ENCODE data around the gene RAB26.
"Not testable (repeated sequence)": the region's sequence is repeated elsewhere in the genome, so short reads cannot be mapped to it uniquely, and the experiment has no call there.

The RAB26 gene

GRCh38 chr16:2196162-2196980 lies 47.9 kb downstream of the RAB26 start, which contains the start of gene CASKIN1:
Gene CASKIN1 (minus strand): TSS chr16:2196605. CDS start chr16:2196432, 173 bp downstream.
- peak; percentile 28 for DNase-seq (ENCODE audit: low read depth)

GRCh38 chr16:2196981-2197511 lies 48.6 kb downstream of the RAB26 start:
- DNase-seq (ENCODE audit: low read depth) = no peak

DNA sequence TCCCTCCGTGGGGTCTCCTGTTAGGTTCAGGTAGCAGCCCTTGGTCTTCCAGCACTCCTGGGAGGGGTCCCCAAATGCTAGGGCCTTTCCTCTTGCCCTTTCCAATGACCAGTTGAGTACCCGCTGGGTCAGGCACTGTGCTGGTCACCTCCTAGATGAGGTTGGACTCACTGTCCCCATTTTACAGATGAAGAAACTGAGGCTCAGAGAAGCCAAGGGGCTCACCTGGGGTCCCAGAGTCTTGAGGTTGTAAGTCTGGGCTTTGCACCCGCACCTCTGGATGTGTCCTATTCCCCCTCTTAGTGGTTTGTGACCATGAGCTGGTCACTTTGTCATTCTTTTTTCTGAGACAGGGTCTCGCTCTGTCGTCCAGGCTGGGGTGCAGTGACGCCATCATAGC lies 49.3 kb downstream of the RAB26 start:
- no peak for DNase-seq (ENCODE audit: low read depth)

DNA sequence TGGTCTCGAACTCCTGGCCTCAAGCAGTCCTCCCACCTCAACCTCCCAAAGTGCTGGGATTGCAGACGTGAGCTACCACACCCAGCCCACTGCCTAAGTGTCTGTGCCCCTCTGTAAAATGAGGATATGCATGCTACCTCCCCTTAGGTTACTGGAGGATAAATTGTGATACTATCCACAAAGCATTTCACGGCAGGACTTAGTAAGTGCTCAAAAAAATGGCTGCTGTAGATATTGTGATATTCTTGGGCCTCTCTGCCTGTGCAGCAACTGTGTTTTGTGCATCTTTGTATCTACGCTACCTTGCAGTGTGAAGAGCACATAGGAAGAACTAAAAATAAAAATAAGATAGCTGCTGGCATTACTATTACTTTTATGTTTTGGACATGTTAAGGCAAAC lies 49.9 kb downstream of the RAB26 start:
- DNase-seq (ENCODE audit: low read depth) = no peak

GRCh38 chr16:2199095-2199494 lies 50.7 kb downstream of the RAB26 start:
- DNase-seq (ENCODE audit: low read depth) = no peak

GRCh38 chr16:2199621-2200139 lies 51.3 kb downstream of the RAB26 start:
- no peak for DNase-seq (ENCODE audit: low read depth)

- DNase-seq (ENCODE audit: low read depth) = no peak
These were observed 51.9 kb downstream of the RAB26 start for GRCh38 chr16:2200313-2200712.

DNA sequence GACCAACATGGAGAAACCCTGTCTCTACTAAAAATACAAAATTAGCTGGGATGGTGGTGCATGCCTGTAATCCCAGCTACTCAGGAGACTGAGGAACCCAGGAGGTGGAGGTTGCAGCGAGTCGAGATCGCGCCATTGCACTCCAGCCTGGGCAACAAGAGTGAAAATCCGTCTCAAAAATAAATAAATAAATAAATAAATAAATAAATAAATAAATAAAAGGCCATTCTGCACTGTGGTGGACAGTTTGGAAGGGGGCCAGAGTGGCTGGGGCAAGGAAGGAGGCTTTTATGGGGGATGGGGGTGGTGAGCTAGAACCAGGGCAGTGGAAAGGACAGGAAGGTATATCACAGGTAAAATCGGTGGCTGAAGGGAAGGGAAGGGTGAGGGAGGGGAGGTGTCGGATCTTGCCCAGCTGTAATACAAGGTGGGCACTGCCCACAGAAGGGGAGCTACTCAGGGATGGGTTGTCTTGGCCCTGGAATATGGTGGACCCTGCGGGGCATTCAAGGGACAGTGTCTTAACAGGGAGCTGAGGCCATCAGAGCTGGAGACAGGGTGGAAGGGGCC lies 54.8 kb downstream of the RAB26 start:
- DNase-seq (ENCODE audit: low read depth) = not testable (repeated sequence)

All from ELR (cell line).